HG02938 (cell line): ENCODE data around the gene FANCG.

Experiments
- ATAC-seq: cut with Tn5 transposase; IDR thresholded peaks from one replicate; pipeline ENCODE4 v1.9.1; 2021; ENCODE audit warnings: mild to moderate bottlenecking, moderate library complexity; ENCODE audit not compliant: unreplicated experiment

Gene FANCG

GRCh38 chr9:35026671-35027070 is 53.1 kb downstream of the FANCG start:
- ATAC-seq = no peak
